ENCODE data around the gene KAZALD1. TPM values are rescaled to one million over a fixed set of nuclear protein-coding genes. Genes with fewer than 3 reads are reported as not detected.
A peak's percentile ranks its signal among the peaks of the same experiment; 100 is the strongest.

KAZALD1 gene
- total and polyA plus RNA-seq, 10 donors, result 11.6 to 67.3 (median 31.0) TPM

DNA sequence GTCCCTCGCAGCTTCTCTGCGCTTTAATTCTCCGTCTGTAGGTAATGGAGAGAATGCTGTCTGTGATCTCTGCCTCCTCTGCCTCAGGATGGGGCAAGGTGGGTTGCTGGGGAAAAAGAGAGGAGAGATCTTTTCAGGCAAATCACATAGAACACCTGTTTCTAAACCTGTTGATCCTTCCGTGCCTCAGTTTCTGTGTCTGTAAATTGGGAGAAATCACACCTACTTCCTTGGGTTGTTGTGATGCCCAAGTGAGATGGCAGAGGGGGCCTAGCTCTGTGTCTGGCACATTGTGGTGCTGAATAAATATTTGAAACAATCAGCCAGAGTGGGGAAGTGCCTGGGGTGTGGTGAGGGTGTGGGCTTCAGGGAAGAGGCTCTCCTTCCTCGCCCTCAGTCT, 28.8 kb downstream of the KAZALD1 start:
- Histone ChIP-seq H3K27me3 (replicated peaks in 1 of 7) (peaks cover 0 to 95% (median 20%) of the 10 kb centered on the region in 7 donors), H3K4me1 (peaks cover 0 to 32% (median 17%) of the 10 kb centered on the region in 6 donors), H3K9me3 (no peaks in the 10 kb centered on the region), H3K27ac (peak overlapping the region in 6 of 8 donors; percentile 39 to 82 (median 71)), H3K36me3 (no peaks in the 10 kb centered on the region), H3K4me3 (no peak overlapping the region)
- 87 to 93% (median 90%) methylated on average over 5 of the region's 5 CpGs for WGBS, 5 donors
- intact Hi-C loops (cut with DNase I; ENCODE audit: low total_unique reads), result no loop called here
- TF ChIP-seq POLR2AphosphoS5 (IDR thresholded peaks at IDR 0.05), result no peak
- TF ChIP-seq, protein P1, sequence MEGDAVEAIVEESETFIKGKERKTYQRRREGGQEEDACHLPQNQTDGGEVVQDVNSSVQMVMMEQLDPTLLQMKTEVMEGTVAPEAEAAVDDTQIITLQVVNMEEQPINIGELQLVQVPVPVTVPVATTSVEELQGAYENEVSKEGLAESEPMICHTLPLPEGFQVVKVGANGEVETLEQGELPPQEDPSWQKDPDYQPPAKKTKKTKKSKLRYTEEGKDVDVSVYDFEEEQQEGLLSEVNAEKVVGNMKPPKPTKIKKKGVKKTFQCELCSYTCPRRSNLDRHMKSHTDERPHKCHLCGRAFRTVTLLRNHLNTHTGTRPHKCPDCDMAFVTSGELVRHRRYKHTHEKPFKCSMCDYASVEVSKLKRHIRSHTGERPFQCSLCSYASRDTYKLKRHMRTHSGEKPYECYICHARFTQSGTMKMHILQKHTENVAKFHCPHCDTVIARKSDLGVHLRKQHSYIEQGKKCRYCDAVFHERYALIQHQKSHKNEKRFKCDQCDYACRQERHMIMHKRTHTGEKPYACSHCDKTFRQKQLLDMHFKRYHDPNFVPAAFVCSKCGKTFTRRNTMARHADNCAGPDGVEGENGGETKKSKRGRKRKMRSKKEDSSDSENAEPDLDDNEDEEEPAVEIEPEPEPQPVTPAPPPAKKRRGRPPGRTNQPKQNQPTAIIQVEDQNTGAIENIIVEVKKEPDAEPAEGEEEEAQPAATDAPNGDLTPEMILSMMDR (IDR thresholded peaks at IDR 0.05 in 8 of 11, conservative IDR thresholded peaks at IDR 0.05 in 3 of 11), result no peak
- TF ChIP-seq POLR2A (IDR thresholded peaks at IDR 0.05), result no peak
- DNase-seq, result no peak

DNA sequence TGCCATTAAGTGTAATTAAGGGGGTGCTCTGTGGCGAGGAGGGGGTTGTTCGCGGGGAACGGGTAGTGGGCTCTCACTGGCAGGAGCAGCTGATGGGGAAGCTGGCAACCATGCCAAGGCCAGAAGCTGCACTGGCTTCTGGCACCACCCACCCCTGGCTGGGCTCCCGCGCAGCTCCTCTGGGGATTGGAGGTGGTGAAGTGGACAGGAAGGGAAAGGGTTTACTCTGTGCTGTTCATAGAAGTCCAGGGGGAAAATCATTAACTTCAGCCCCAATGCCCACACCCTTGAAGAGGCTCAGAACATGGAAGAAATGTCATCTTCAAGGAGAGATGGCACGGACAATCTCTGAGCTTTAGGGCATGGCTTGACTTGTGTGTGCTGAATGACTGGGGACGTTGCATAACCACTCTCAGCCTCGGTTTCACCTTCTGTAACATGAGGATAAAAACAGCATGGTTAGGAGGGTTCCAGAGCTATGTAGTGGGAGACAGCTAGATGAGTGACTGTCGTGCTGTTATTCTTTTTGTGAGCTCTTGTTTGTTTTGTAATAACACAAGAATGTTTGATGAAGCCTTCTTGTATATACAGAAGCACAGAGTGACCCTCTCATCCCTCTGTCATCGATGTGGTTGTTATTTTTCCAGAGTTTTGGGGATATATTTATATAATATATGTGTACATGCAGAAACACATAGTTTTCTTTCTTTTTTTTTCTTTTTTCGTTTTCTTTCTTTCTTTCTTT, 29.9 kb downstream of the KAZALD1 start:
- no peaks in the 10 kb centered on the region for H3K36me3 ChIP-seq
- H3K27me3 ChIP-seq (replicated peaks in 1 of 7), result peaks cover 0 to 95% (median 23%) of the 10 kb centered on the region in 7 donors
- H3K4me1 ChIP-seq, result peaks cover 0 to 42% (median 21%) of the 10 kb centered on the region in 6 donors
- peak overlapping the region in 6 of 8 donors; percentile 27 to 82 (median 78) for H3K27ac ChIP-seq
- WGBS, 5 donors, result 58 to 67% (median 59%) methylated on average over 12 of the region's 12 CpGs
- H3K4me3 ChIP-seq, result no peak overlapping the region
- TF ChIP-seq POLR2A (IDR thresholded peaks at IDR 0.05) (no peak), POLR2AphosphoS5 (IDR thresholded peaks at IDR 0.05) (no peak)
- TF ChIP-seq, protein P1 (IDR thresholded peaks at IDR 0.05 in 8 of 11, conservative IDR thresholded peaks at IDR 0.05 in 3 of 11), result no peak
- intact Hi-C loops (cut with DNase I; ENCODE audit: low total_unique reads), result no loop called here
- no peaks in the 10 kb centered on the region for H3K9me3 ChIP-seq
- DNase-seq, result no peak

DNA sequence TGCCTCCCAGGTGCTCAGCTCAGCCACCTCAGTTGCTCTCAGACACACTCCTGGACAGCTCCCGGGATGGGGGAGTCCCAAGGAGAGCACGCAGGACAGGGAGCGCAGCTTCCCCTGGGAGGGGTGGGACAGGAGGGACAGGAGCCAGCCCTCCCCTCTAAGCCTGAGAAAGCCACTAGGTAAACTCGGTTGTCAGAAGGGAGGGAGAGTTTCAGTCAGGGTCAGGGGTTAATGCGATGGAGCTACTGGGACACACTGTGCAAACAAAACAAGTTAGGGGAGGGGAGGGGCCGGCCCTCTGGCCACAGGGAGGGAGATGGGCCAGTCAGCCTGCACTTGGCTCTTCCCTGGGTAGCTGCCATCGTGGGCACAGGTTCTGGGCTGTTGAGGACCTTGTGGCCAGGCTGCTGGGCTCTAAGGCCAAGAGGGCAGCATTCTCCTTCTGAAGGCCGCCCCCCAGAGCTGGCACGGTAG, 31.1 kb downstream of the KAZALD1 start:
- no peaks in the 10 kb centered on the region for H3K9me3 ChIP-seq
- no peaks in the 10 kb centered on the region for H3K36me3 ChIP-seq
- peaks cover 0 to 95% (median 15%) of the 10 kb centered on the region in 7 donors for H3K27me3 ChIP-seq (replicated peaks in 1 of 7)
- peaks cover 0 to 45% (median 21%) of the 10 kb centered on the region in 6 donors for H3K4me1 ChIP-seq
- WGBS, 5 donors, result 27 to 52% (median 43%) methylated on average over 7 to 9 of the region's 9 CpGs
- H3K4me3 ChIP-seq, result peak overlapping the region in 5 of 8 donors; percentile 9 to 51 (median 21)
- intact Hi-C loops (cut with DNase I; ENCODE audit: low total_unique reads), result no loop called here
- TF ChIP-seq POLR2A (IDR thresholded peaks at IDR 0.05), result no peak
- peak; percentile 29 to 60 (median 56) for TF ChIP-seq POLR2AphosphoS5 (IDR thresholded peaks at IDR 0.05)
- no peak for DNase-seq
- peak overlapping the region in 7 of 8 donors; percentile 13 to 82 (median 78) for H3K27ac ChIP-seq

DNA sequence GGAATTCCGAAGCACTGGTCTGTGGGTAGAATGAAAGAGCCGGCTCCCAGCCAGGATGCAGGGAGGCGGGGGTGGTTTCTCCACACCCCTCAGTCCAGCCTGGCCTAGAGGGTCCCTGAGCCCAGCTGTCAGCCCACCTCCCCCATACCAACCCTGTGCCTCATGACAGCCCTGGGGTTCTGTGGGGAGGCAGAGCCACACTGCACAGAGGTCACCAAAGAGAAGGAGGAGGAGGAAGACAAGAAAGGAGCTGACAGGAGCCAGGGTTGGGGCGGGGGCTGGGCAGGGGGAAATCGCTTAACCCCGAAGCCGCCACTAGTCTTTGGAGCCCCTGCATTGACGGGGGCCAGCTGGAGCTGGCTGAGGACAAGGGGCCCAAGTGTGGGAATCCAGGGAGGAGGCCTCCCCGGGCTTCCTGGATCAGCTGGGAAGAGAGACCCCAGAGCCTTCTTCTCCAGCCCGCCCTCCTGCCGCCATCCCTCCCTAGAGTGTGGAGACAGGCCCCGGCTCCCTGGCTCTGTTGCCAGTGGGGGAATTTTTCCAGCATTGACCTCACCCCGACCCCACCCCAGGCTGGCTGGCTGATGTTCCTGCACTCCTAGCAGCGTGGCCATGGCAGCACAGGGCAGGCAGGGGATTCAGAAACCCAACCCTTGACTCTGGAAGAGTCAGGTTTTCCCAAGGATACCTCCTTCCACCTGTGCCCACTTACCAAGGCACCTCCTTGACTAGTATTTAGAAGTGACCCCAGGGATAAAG, 32.5 kb downstream of the KAZALD1 start:
- no peaks in the 10 kb centered on the region for H3K9me3 ChIP-seq
- 41 to 68% (median 58%) methylated on average over 13 to 14 of the region's 14 CpGs for WGBS, 5 donors
- peak overlapping the region in 3 of 8 donors; percentile 21 to 51 (median 32) for H3K4me3 ChIP-seq
- intact Hi-C loops (cut with DNase I; ENCODE audit: low total_unique reads), result no loop called here
- DNase-seq, result no peak
- H3K36me3 ChIP-seq, result no peaks in the 10 kb centered on the region
- H3K27me3 ChIP-seq (replicated peaks in 1 of 7), result peaks cover 0 to 95% (median 9%) of the 10 kb centered on the region in 7 donors
- H3K4me1 ChIP-seq, result peaks cover 0 to 35% (median 17%) of the 10 kb centered on the region in 6 donors
- TF ChIP-seq, protein P1 (IDR thresholded peaks at IDR 0.05 in 8 of 11, conservative IDR thresholded peaks at IDR 0.05 in 3 of 11), result no peak
- TF ChIP-seq POLR2A (IDR thresholded peaks at IDR 0.05) (no peak), POLR2AphosphoS5 (IDR thresholded peaks at IDR 0.05) (peak; percentile 71 to 81 (median 80))
- H3K27ac ChIP-seq, result peak overlapping the region in 7 of 8 donors; percentile 20 to 82 (median 78)

Measured in spleen (tissue), 11 donors.